ENCODE results near the gene NHERF1. TPM values are rescaled to one million over a fixed set of nuclear protein-coding genes. Genes with fewer than 3 reads are reported as not detected.

NHERF1 gene
- total and polyA plus RNA-seq, 2 of the 13 experiments (the other 11 are each of a cell fraction or from before 2014, with no cell fraction given): 169 to 269 TPM

GRCh38 chr17:74748529-74749278 lies at the start of gene NHERF1 (continued):
- peak; percentile 37; the same call in 1 of the 2 replicates for TF ChIP-seq ZNF20 (CRISPR knock-in tag; IDR thresholded peaks at IDR 0.05)
- TF ChIP-seq ZNF343 (CRISPR knock-in tag; IDR thresholded peaks at IDR 0.05): no peak
- no peak for TF ChIP-seq RAD51 (IDR thresholded peaks at IDR 0.05; ENCODE audit: borderline replicate concordance)
- peak; percentile 92 for TF ChIP-seq ZNF256 (CRISPR knock-in tag; conservative IDR thresholded peaks at IDR 0.05)
- peak; percentile 30; the same call in 1 of the 2 replicates for TF ChIP-seq RERE (CRISPR knock-in tag; IDR thresholded peaks at IDR 0.05; ENCODE audit: low read depth)
- TF ChIP-seq GZF1 (CRISPR knock-in tag; IDR thresholded peaks at IDR 0.05): 0 out of 2 replicates have a peak, but pooled peaks have one; percentile 54
- TF ChIP-seq PAF1 (CRISPR knock-in tag; IDR thresholded peaks at IDR 0.05): no peak
- TF ChIP-seq ZFP1 (CRISPR knock-in tag; IDR thresholded peaks at IDR 0.05): peak; percentile 73; the same call in 1 of the 2 replicates
- peak; percentile 87 for TF ChIP-seq MEIS2 (CRISPR knock-in tag; IDR thresholded peaks at IDR 0.05)
- TF ChIP-seq ZBTB20 (CRISPR knock-in tag; IDR thresholded peaks at IDR 0.05; ENCODE audit: borderline replicate concordance, low read depth): no peak; the same call in 1 of the 2 replicates
- TF ChIP-seq HNF4G (IDR thresholded peaks at IDR 0.05; ENCODE audit: borderline replicate concordance, low read depth, low read length): peak; percentile 7; the same call in 1 of the 2 replicates
- no peak; the same call in 1 of the 2 replicates for TF ChIP-seq HNF4G (CRISPR knock-in tag; IDR thresholded peaks at IDR 0.05; ENCODE audit: borderline replicate concordance, low read depth)
- TF ChIP-seq NONO (IDR thresholded peaks at IDR 0.05): no peak
- peak; percentile 89 for TF ChIP-seq NONO (CRISPR knock-in tag; conservative IDR thresholded peaks at IDR 0.05)
- no peak for TF ChIP-seq ZNF10 (CRISPR knock-in tag; IDR thresholded peaks at IDR 0.05; ENCODE audit: borderline replicate concordance, low read depth)
- TF ChIP-seq XBP1 (CRISPR knock-in tag; IDR thresholded peaks at IDR 0.05): peak; percentile 93
- peak; percentile 65; the same call in 1 of the 2 replicates for TF ChIP-seq NCOA5 (CRISPR knock-in tag; IDR thresholded peaks at IDR 0.05)
- TF ChIP-seq SNAPC5 (CRISPR knock-in tag; IDR thresholded peaks at IDR 0.05; ENCODE audit: borderline replicate concordance): no peak
- TF ChIP-seq, protein P1, sequence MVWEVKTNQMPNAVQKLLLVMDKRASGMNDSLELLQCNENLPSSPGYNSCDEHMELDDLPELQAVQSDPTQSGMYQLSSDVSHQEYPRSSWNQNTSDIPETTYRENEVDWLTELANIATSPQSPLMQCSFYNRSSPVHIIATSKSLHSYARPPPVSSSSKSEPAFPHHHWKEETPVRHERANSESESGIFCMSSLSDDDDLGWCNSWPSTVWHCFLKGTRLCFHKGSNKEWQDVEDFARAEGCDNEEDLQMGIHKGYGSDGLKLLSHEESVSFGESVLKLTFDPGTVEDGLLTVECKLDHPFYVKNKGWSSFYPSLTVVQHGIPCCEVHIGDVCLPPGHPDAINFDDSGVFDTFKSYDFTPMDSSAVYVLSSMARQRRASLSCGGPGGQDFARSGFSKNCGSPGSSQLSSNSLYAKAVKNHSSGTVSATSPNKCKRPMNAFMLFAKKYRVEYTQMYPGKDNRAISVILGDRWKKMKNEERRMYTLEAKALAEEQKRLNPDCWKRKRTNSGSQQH (CRISPR knock-in tag; IDR thresholded peaks at IDR 0.05; ENCODE audit: low read depth): peak; percentile 87; the same call in 1 of the 2 replicates
- no peak for TF ChIP-seq EHMT2 (IDR thresholded peaks at IDR 0.05; ENCODE audit: borderline replicate concordance, low read depth, low read length)
- TF ChIP-seq CCDC6 (CRISPR knock-in tag; IDR thresholded peaks at IDR 0.05): peak; percentile 90
- TF ChIP-seq SKI (IDR thresholded peaks at IDR 0.05; ENCODE audit: partially characterized antibody): peak; percentile 53
- peak; percentile 60; the same call in 1 of the 2 replicates for TF ChIP-seq DNMT1 (CRISPR knock-in tag; IDR thresholded peaks at IDR 0.05)
- TF ChIP-seq SRF (IDR thresholded peaks at IDR 0.05; ENCODE audit: low read depth, low read length): 0 out of 2 replicates have a peak, but pooled peaks have one; percentile 35
- peak; percentile 93; the same call in 1 of the 2 replicates for TF ChIP-seq ZNF441 (CRISPR knock-in tag; IDR thresholded peaks at IDR 0.05; ENCODE audit: borderline replicate concordance)
